HepG2 (cell line): ENCODE results near the gene PAM16. TPM values are rescaled to one million over a fixed set of nuclear protein-coding genes. Genes with fewer than 3 reads are reported as not detected.

Experiments
- EHMT2 ChIP-seq: fragments of 200-600 bp; sonication (generic); IDR thresholded peaks from 2 replicates; pipeline ENCODE4 v1.7.0; 2017; ENCODE audit warnings: antibody characterized with exemption, low read depth, low read length, borderline replicate concordance
- HMGXB4 ChIP-seq, 2 experiments: sonication (generic) in 1 of 2; formaldehyde crosslinking in 1 of 2; IDR thresholded peaks; 2 replicates each; pipeline versions ENCODE4 v1.4.0 to v1.6.1; 2018 to 2020; ENCODE audit warnings: missing genetic modification reagents in 2 of 2, borderline replicate concordance in 1 of 2, low read depth in 1 of 2, mild to moderate bottlenecking in 1 of 2, missing biosample characterization in 1 of 2
- LRRFIP1 ChIP-seq: sonication (generic); formaldehyde crosslinking; conservative IDR thresholded peaks from 2 replicates; pipeline ENCODE4 v1.4.0; 2020; ENCODE audit warnings: missing genetic modification reagents
- MNT ChIP-seq: fragments of 450-650 bp; IDR thresholded peaks from 2 replicates; pipeline ENCODE4 v1.6.1; 2016
- MXD1 ChIP-seq: sonication (generic); formaldehyde crosslinking; IDR thresholded peaks from 2 replicates; pipeline ENCODE4 v1.4.0; 2020; ENCODE audit warnings: mild to moderate bottlenecking, missing genetic modification reagents
- RFXANK ChIP-seq: IDR thresholded peaks from 2 replicates; pipeline ENCODE4 v1.6.1; 2016
- TBL1XR1 ChIP-seq: fragments of 150-350 bp; IDR thresholded peaks from 2 replicates; pipeline ENCODE4 v1.6.1; 2014; ENCODE audit warnings: borderline replicate concordance, low read length; ENCODE audit not compliant: partially characterized antibody
- UBTF ChIP-seq: sonication (generic); formaldehyde crosslinking; IDR thresholded peaks from 2 replicates; pipeline ENCODE4 v1.4.0; 2020; ENCODE audit warnings: mild to moderate bottlenecking, missing genetic modification reagents
- YEATS4 ChIP-seq: sonication (generic); formaldehyde crosslinking; IDR thresholded peaks from 2 replicates; pipeline ENCODE4 v1.4.0; 2020; ENCODE audit warnings: missing genetic modification reagents, borderline replicate concordance
- ZNF20 ChIP-seq: sonication (generic); formaldehyde crosslinking; IDR thresholded peaks from 2 replicates; pipeline ENCODE4 v1.4.0; 2020; ENCODE audit warnings: mild to moderate bottlenecking, moderate library complexity, missing genetic modification reagents
- ZNF552 ChIP-seq: sonication (generic); formaldehyde crosslinking; IDR thresholded peaks from 2 replicates; pipeline ENCODE4 v1.9.0; 2022; ENCODE audit warnings: missing genetic modification reagents, mild to moderate bottlenecking, borderline replicate concordance
- ZNF770 ChIP-seq: sonication (generic); formaldehyde crosslinking; IDR thresholded peaks from 2 replicates; pipeline ENCODE4 v1.5.0; 2020; ENCODE audit warnings: mild to moderate bottlenecking, missing genetic modification reagents
- ZNF772 ChIP-seq: sonication (generic); formaldehyde crosslinking; IDR thresholded peaks from 2 replicates; pipeline ENCODE4 v1.5.0; 2020; ENCODE audit warnings: mild to moderate bottlenecking, missing genetic modification reagents
- polyA plus RNA-seq, 8 experiments: library from polyadenylated mRNA; depleted of rRNA in 3 of 8; stranded (reverse) in 7 of 8; unstranded in 1 of 8; fragments of >200 nt; fragmentation: Illumina TruSeq in 4 of 8; extraction: Trizol in 4 of 8; gene quantifications; 2 replicates each; pipeline versions ENCODE4 v1.2.1 to v1.2.3, GENCODE V29; 2011 to 2016; ENCODE audit warnings: low read depth in 4 of 8, missing spikeins in 1 of 8, mixed read lengths in 1 of 8; ENCODE audit not compliant: insufficient read depth in 1 of 8
- total RNA-seq, 5 experiments: library from RNA; depleted of rRNA; stranded (reverse); fragments of >200 nt; fragmentation: Illumina TruSeq; extraction: Trizol; gene quantifications; 2 replicates each; pipeline ENCODE4 v1.2.3, GENCODE V29; 2016; ENCODE audit warnings: low read depth in 1 of 5

The PAM16 gene
- total and polyA plus RNA-seq, 2 of the 13 experiments (the other 11 are each of a cell fraction or from before 2014, with no cell fraction given), result 51.5 to 51.8 TPM

- TF ChIP-seq ZNF20 (no peak), MXD1 (peak; percentile 56; the same call in 1 of the 2 replicates), LRRFIP1 (CRISPR knock-in tag) (no peak), ZNF552 (CRISPR knock-in tag) (no peak), YEATS4 (CRISPR knock-in tag) (peak; percentile 62; the same call in 1 of the 2 replicates), ZNF770 (CRISPR knock-in tag) (no peak), EHMT2 (no peak), UBTF (peak; percentile 67), TBL1XR1 (peak; percentile 77), MNT (0 out of 2 replicates have a peak, but pooled peaks have one; percentile 32), HMGXB4 (CRISPR knock-in tag; IDR thresholded peaks at IDR 0.05; ENCODE audit: borderline replicate concordance in 1 of 2, low read depth in 1 of 2) (peak in 1 of 2 experiments; percentile 50; a peak in 1 of 4 replicates), RFXANK (CRISPR knock-in tag) (peak; percentile 70; the same call in 1 of the 2 replicates), ZNF772 (CRISPR knock-in tag) (no peak)
Measured at GRCh38 chr16:4345836-4346781, 5.0 kb downstream of the PAM16 start (continued).
